ENCODE data around the gene GZF1. TPM values are rescaled to one million over a fixed set of nuclear protein-coding genes. Genes with fewer than 3 reads are reported as not detected.

Gene GZF1
- total RNA-seq, 1 experiment from 2014 or later: 5.0 TPM

DNA sequence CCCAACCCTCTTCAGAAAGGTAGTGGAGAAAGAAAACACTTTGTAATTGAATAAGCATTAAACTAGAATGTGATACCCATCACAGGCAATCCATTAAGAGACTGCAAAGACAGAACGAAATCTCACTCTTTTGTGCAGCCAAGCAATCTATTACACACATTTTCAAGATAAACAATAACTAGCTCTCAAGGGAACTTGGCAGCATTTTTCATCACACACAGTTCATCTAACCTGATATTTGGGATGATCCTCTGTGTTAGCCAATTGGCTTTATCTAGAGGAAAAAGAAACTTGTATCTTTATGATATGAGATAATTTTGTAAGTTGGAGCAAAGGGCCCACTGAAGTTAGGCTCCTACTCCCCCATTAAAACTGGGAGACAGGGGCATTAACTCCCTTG, 1.5 kb upstream of the GZF1 start:
- Mint-ChIP-seq H3K4me1 (ENCODE audit: low read depth, unreplicated experiment) (peaks cover 14% of the 10 kb centered on the region), H3K27ac (ENCODE audit: unreplicated experiment) (no peak overlapping the region), H3K9me3 (ENCODE audit: low read depth, unreplicated experiment) (no peaks in the 10 kb centered on the region), H3K36me3 (ENCODE audit: insufficient read depth, unreplicated experiment) (peaks cover 29% of the 10 kb centered on the region), H3K27me3 (ENCODE audit: unreplicated experiment) (no peaks in the 10 kb centered on the region), H3K4me3 (ENCODE audit: low read depth, unreplicated experiment) (no peak overlapping the region)
- no TSS peak for BruUV-seq (replicated peaks)
- no peak for DNase-seq
- CTCF ChIA-PET: no interaction called here
- TF ChIP-seq, protein P1, sequence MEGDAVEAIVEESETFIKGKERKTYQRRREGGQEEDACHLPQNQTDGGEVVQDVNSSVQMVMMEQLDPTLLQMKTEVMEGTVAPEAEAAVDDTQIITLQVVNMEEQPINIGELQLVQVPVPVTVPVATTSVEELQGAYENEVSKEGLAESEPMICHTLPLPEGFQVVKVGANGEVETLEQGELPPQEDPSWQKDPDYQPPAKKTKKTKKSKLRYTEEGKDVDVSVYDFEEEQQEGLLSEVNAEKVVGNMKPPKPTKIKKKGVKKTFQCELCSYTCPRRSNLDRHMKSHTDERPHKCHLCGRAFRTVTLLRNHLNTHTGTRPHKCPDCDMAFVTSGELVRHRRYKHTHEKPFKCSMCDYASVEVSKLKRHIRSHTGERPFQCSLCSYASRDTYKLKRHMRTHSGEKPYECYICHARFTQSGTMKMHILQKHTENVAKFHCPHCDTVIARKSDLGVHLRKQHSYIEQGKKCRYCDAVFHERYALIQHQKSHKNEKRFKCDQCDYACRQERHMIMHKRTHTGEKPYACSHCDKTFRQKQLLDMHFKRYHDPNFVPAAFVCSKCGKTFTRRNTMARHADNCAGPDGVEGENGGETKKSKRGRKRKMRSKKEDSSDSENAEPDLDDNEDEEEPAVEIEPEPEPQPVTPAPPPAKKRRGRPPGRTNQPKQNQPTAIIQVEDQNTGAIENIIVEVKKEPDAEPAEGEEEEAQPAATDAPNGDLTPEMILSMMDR (IDR thresholded peaks at IDR 0.05; ENCODE audit: unreplicated experiment): no peak
- intact Hi-C loops (cut with micrococcal nuclease; ENCODE audit: unreplicated experiment): loop anchor here (10.0 kb wide), 1 partner anchor 54 kb away; no protein-coding TSS in a partner anchor

DNA sequence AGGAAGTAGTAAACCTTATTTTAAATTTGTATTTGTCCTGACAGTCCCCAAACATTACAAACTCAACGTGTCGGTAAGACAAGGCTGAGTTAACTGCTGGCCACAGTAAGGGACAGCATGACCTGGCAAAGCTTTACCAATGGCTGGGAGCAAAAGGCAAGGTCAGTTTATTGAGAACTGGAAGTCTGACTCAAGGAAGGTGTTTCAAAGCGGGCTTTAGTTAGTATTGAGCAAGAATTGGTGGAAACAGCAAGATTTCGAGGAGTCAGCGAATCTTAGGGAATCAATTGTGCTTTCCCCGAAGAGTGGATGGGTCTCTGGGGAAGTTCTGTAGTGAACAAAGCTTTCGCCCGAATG, 885 bp upstream of the GZF1 start:
- CTCF ChIA-PET: no interaction called here
- no peak overlapping the region for H3K27ac Mint-ChIP-seq (ENCODE audit: unreplicated experiment)
- H3K9me3 Mint-ChIP-seq (ENCODE audit: low read depth, unreplicated experiment): no peaks in the 10 kb centered on the region
- H3K36me3 Mint-ChIP-seq (ENCODE audit: insufficient read depth, unreplicated experiment): peaks cover 29% of the 10 kb centered on the region
- no peaks in the 10 kb centered on the region for H3K27me3 Mint-ChIP-seq (ENCODE audit: unreplicated experiment)
- TF ChIP-seq, protein P1 (IDR thresholded peaks at IDR 0.05; ENCODE audit: unreplicated experiment): no peak
- intact Hi-C loops (cut with micrococcal nuclease; ENCODE audit: unreplicated experiment): loop anchor here (10.0 kb wide), 1 partner anchor 54 kb away; no protein-coding TSS in a partner anchor
- H3K4me3 Mint-ChIP-seq (ENCODE audit: low read depth, unreplicated experiment): peak overlapping the region; percentile 54
- peaks cover 14% of the 10 kb centered on the region for H3K4me1 Mint-ChIP-seq (ENCODE audit: low read depth, unreplicated experiment)
- no TSS peak for BruUV-seq (replicated peaks)
- DNase-seq: no peak

DNA sequence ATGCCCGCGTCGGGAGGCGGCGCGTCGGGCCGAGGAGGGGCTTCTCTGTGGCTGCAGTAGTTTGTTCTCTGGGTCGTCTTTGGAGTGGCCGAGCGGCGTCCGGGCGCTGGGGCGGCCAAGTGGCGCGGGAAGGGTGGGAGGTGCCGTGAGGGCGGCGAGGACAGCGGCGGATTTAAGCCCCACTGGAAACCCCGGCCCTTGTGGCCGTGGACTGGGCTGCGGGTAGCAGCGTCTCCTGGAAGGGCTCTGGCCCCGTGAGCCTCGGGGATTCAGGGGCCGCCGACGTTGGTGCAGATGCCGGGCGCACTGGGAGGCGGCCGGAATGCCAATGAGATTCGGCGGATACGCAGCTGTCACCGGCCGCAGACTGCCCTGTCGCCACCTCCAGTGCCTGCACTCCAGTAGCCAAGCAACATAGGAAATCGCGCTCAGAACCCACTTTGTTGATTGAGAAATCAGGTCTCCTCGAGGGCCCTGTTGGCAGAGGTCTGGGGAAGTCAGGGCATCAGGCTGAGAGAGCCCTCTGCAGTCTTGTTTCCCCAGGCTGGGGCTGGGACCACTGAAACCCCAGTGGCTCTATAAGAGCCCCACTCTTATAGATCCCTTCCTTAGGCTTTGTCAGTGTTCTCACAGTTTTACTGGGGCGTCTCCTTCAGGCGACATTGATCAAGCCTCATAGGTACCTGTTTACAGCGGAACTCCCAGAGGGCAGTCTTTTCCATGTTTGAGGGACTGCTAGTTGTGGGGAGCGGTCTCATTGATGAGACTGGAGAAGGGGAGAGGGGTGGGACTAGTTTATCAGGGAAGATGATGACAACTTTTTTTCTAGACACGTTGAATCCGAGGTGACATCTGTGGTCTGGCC, 642 bp downstream of the GZF1 start:
- Mint-ChIP-seq H3K27me3 (ENCODE audit: unreplicated experiment) (no peaks in the 10 kb centered on the region), H3K27ac (ENCODE audit: unreplicated experiment) (no peak overlapping the region), H3K4me1 (ENCODE audit: low read depth, unreplicated experiment) (peaks cover 14% of the 10 kb centered on the region), H3K4me3 (ENCODE audit: low read depth, unreplicated experiment) (peak overlapping the region; percentile 77), H3K9me3 (ENCODE audit: low read depth, unreplicated experiment) (no peaks in the 10 kb centered on the region), H3K36me3 (ENCODE audit: insufficient read depth, unreplicated experiment) (peaks cover 28% of the 10 kb centered on the region)
- BruUV-seq (replicated peaks): no TSS peak
- CTCF ChIA-PET: no interaction called here
- no peak for DNase-seq
- intact Hi-C loops (cut with micrococcal nuclease; ENCODE audit: unreplicated experiment): loop anchor here (10.0 kb wide), 1 partner anchor 52 kb away; no protein-coding TSS in a partner anchor
- TF ChIP-seq, protein P1 (IDR thresholded peaks at IDR 0.05; ENCODE audit: unreplicated experiment): no peak

DNA sequence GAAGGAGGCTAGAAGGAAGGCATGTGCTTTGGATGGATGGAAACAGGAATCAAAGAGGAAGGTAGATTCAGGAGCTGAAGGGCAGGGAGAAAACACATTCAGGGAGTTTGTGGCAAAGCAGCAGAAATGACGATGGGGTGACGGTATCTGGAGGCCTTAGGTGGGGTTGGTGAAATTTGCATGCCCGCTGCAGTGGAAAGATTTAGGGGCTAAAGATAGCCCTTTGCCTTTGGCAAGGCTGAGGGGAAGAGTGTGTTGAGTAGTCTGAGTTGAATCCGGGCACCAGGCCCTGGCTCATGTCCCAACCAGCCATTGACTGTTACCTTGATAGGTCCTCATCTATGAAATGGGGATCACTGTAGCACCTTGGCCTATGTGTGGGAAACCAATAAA, 1.3 kb downstream of the GZF1 start:
- TF ChIP-seq, protein P1 (IDR thresholded peaks at IDR 0.05; ENCODE audit: unreplicated experiment): no peak
- no TSS peak for BruUV-seq (replicated peaks)
- DNase-seq: no peak
- CTCF ChIA-PET: no interaction called here
- Mint-ChIP-seq H3K9me3 (ENCODE audit: low read depth, unreplicated experiment) (no peaks in the 10 kb centered on the region), H3K27ac (ENCODE audit: unreplicated experiment) (no peak overlapping the region), H3K4me1 (ENCODE audit: low read depth, unreplicated experiment) (peaks cover 14% of the 10 kb centered on the region), H3K36me3 (ENCODE audit: insufficient read depth, unreplicated experiment) (peaks cover 22% of the 10 kb centered on the region), H3K4me3 (ENCODE audit: low read depth, unreplicated experiment) (peak overlapping the region; percentile 77), H3K27me3 (ENCODE audit: unreplicated experiment) (no peaks in the 10 kb centered on the region)
- intact Hi-C loops (cut with micrococcal nuclease; ENCODE audit: unreplicated experiment): loop anchor here (10.0 kb wide), 1 partner anchor 52 kb away; no protein-coding TSS in a partner anchor

All from Calu3 (cell line).